ENCODE measurements around the gene LRRC8B.

DNA sequence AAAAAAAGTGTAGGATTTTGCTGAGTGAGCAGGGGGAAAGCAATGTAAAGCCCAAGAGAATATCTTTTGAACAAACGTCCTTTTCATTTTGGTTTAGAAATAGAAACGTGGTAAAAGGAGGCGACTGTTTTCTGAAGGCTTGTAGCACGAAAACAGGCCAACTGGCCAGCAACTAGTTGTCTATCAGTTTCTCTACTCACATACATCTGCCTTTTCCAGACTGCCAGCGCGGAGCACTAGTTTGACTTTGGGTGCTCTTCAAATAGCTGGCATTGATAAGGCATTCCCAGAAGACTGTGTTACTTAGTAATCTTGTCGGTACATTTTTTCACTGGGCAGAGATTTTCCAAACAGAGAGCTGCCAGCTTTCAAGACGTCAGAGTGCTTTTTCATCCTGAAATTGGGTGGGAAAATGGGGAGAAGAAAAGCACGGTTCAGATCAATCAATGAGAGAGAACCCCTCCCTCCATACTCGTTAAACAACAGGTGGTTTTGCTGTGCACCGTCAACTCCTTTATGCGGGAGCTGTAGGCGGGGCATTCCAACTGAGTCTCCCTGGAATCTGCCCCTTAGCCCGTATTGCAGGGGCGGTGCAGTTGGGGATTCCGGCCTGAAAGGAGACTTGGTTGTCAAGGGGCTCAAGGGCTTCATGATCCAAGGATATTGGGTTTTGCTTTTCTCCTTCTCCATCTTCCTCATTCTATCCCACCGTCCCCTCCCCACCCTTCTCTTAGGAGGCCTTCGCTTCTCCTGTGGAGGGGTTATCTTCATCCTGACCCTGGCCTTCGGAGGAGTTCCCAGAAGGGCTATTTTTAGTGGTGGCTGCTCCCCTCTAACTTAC, 107.4 kb downstream of the LRRC8B start:
- TF ChIP-seq, protein P1, sequence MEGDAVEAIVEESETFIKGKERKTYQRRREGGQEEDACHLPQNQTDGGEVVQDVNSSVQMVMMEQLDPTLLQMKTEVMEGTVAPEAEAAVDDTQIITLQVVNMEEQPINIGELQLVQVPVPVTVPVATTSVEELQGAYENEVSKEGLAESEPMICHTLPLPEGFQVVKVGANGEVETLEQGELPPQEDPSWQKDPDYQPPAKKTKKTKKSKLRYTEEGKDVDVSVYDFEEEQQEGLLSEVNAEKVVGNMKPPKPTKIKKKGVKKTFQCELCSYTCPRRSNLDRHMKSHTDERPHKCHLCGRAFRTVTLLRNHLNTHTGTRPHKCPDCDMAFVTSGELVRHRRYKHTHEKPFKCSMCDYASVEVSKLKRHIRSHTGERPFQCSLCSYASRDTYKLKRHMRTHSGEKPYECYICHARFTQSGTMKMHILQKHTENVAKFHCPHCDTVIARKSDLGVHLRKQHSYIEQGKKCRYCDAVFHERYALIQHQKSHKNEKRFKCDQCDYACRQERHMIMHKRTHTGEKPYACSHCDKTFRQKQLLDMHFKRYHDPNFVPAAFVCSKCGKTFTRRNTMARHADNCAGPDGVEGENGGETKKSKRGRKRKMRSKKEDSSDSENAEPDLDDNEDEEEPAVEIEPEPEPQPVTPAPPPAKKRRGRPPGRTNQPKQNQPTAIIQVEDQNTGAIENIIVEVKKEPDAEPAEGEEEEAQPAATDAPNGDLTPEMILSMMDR (conservative IDR thresholded peaks at IDR 0.05): no peak
- TF ChIP-seq EZH2 (IDR thresholded peaks at IDR 0.05; ENCODE audit: low read depth): no peak
